ENCODE results near the gene S100A10. TPM values are rescaled to one million over a fixed set of nuclear protein-coding genes. Genes with fewer than 3 reads are reported as not detected.

The S100A10 gene
- total RNA-seq, 2 experiments from 2014 or later: 540 to 571 TPM

DNA sequence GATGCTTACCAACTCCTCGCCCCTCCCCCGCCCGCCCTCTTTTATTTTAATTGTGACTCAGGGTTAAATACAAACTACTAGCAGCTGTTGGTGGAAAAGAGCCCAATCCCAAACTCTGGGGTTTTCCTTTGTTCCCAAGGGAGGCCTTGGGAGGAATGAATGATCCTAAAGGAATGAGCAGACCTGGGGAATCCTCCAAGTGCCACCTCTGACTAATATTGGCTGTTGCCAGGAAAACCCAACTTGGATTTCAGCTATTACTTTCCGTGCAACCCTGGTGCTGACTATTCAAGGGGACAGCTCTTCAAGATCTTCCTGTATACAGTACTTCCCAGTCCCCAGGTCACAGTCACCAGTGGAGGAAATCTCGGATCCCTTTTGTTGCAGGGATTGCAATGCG, 1.3 kb upstream of the S100A10 start:
- Mint-ChIP-seq H3K27me3 (ENCODE audit: low read depth) (peaks cover 13% of the 10 kb centered on the region), H3K36me3 (ENCODE audit: low read depth) (peaks cover 30% of the 10 kb centered on the region), H3K4me1 (ENCODE audit: low read depth) (peaks cover 39% of the 10 kb centered on the region), H3K9me3 (ENCODE audit: insufficient read depth) (no peaks in the 10 kb centered on the region), H3K4me3 (peak overlapping the region; percentile 42), H3K27ac (peak overlapping the region; percentile 23)
- ChIA-PET CTCF (interaction anchor here (0.7 to 27.4 kb wide), 6 partner anchors 10 to 113 kb away, joined by 3 to 1011 read pairs (median 7); partner anchors contain the start of gene THEM4), POLR2A (no interaction called here)
- ATAC-seq (no peak), DNase-seq (no peak)

DNA sequence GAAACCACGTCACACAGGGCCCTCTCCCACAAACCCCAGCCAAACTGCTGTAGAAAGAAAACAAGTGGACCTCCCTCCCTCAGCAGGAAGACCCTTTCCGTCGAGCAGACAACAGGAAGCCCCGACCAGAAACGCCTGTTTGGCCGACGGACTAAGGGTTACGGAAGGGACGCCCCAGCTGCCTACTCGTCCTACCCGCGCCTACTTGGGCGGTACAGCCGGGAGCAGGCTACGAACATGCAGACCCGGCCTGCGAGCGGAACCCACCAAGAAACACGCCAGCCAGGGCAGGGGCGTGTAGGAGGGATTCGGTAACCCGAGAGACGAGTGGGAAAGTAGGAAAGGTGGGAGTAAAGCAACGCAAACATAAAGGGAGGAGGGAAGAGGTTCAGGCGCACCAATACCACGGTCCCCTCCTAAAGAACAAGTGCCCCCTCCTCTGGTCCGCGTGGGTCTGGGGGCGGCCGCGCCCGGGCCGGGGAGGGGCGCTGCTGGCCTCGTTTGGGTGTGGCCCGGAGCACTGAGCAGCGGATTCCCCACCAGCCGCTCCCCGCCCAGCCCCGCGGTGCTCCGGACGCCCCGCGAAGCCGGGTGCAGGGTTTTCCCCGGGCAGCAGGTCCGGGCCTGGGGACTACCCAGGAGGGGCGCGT, 450 bp downstream of the S100A10 start:
- Mint-ChIP-seq H3K36me3 (ENCODE audit: low read depth) (peaks cover 46% of the 10 kb centered on the region), H3K4me3 (peak overlapping the region; percentile 99), H3K27me3 (ENCODE audit: low read depth) (peaks cover 4% of the 10 kb centered on the region), H3K9me3 (ENCODE audit: insufficient read depth) (no peaks in the 10 kb centered on the region), H3K4me1 (ENCODE audit: low read depth) (peaks cover 56% of the 10 kb centered on the region), H3K27ac (peak overlapping the region; percentile 97)
- ChIA-PET POLR2A (interaction anchor here (1.0 to 1.6 kb wide), 3 partner anchors 8 to 88 kb away, joined by 3 to 6 read pairs (median 4); no protein-coding TSS in a partner anchor), CTCF (interaction anchor here (0.6 to 27.4 kb wide), 3 partner anchors 9 to 95 kb away, joined by 3 to 1011 read pairs (median 3); no protein-coding TSS in a partner anchor)
- DNase-seq (peak; percentile 61), ATAC-seq (peak; percentile 42)

DNA sequence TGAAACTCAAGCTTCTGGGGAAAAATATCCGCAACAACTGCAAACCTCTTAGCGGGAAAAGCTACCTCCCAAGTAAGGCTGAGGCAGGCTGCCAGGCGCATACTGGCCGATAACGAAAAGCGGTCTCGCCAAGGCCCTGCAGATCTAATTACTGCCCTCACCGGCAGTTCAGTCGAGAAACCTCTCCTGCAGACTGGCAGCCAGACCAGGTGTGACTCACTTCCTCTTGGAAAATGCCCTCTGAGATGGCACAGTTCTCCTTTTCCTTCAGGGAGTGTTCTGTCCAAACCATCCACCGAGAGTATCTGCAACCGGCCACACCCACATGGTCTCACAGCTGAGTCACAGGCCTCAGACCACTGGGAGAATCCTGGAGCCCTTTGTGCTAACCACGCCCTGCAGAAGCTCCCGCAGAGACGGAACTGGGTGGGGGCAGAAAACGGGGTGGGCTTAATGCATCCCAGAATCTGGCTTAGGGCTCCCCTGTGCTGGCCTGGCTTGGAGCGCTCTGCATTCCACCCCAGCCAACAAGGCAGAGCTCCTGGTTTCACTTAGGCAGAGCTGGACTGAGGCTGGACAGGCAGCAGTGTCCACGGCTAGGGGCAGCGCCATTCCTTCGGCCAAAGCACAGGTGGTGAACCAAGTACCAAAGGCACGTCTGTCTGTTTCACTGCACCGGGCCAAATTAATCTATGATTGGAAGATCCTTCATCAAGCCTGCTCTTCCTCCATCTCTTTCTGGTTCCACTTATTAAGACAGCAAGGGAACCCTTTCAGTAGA, 1.2 kb downstream of the S100A10 start:
- peak; percentile 51 for DNase-seq
- H3K4me3 Mint-ChIP-seq: peak overlapping the region; percentile 99
- H3K9me3 Mint-ChIP-seq (ENCODE audit: insufficient read depth): no peaks in the 10 kb centered on the region
- peak; percentile 4 for ATAC-seq
- POLR2A ChIA-PET: interaction anchor here (1.3 to 1.6 kb wide), 3 partner anchors 11 to 94 kb away, joined by 3 to 6 read pairs (median 4); no protein-coding TSS in a partner anchor
- H3K27ac Mint-ChIP-seq: peak overlapping the region; percentile 97
- peaks cover 62% of the 10 kb centered on the region for H3K4me1 Mint-ChIP-seq (ENCODE audit: low read depth)
- H3K36me3 Mint-ChIP-seq (ENCODE audit: low read depth): peaks cover 52% of the 10 kb centered on the region
- no peaks in the 10 kb centered on the region for H3K27me3 Mint-ChIP-seq (ENCODE audit: low read depth)
- CTCF ChIA-PET: interaction anchor here (0.6 to 27.4 kb wide), 4 partner anchors 9 to 466 kb away, joined by 3 to 1011 read pairs (median 7); no protein-coding TSS in a partner anchor

DNA sequence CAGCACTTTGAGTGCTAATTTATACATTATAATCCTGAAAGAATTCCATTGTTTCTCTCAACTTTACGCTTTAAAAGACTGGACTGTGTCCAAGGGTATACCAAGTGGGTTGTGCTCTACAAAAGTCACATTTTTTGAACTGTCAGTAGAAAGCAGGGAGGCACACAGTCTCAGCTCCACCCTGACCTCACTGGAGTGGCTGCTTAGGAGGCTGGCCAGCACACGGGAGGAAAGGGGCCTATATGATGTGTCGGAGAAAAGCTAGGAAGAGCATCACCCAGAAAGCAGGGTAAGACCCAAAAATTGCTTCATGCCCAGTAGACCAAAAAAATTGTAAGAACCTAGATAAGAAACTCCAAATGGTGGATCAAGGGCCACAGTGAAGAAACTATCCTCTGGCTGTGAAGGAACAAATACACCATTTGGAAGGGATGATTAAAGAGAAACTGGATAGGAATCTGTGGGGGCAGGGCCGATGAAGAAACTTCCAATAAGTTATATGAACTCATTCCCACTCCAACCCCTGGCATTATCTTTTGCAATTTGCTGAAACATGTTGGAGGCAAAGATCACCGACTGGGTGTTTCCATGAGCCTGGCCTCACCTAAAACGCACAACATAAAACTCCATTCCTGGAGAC, 1.9 kb downstream of the S100A10 start:
- ChIA-PET POLR2A (interaction anchor here (1.5 to 1.6 kb wide), 2 partner anchors 87 to 94 kb away, joined by 3 to 4 read pairs; no protein-coding TSS in a partner anchor), CTCF (interaction anchor here (0.6 to 27.4 kb wide), 6 partner anchors 10 to 467 kb away, joined by 3 to 1011 read pairs (median 4); no protein-coding TSS in a partner anchor)
- peak overlapping the region; percentile 99 for H3K4me3 Mint-ChIP-seq
- no peak for DNase-seq
- no peaks in the 10 kb centered on the region for H3K9me3 Mint-ChIP-seq (ENCODE audit: insufficient read depth)
- H3K36me3 Mint-ChIP-seq (ENCODE audit: low read depth): peaks cover 55% of the 10 kb centered on the region
- ATAC-seq: no peak
- peaks cover 64% of the 10 kb centered on the region for H3K4me1 Mint-ChIP-seq (ENCODE audit: low read depth)
- H3K27ac Mint-ChIP-seq: no peak overlapping the region
- H3K27me3 Mint-ChIP-seq (ENCODE audit: low read depth): no peaks in the 10 kb centered on the region

DNA sequence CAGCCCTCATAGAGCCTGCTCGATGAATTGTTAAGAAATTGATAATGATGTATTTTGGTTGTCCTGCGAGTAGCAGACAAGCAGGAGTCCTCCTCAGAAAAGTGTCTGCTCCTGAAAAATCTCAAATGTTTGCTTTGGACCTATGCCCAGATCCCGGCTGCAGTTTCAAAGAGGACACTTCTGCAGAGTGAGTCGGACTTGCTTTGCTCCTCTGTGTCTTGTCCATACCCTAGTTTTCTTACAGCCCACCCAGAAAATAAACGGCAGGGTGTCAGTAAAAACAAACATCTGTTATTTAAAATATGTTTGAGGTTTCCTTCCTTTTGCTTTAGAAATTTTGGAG, 2.8 kb downstream of the S100A10 start:
- Mint-ChIP-seq H3K27me3 (ENCODE audit: low read depth) (no peaks in the 10 kb centered on the region), H3K4me3 (peak overlapping the region; percentile 99), H3K9me3 (ENCODE audit: insufficient read depth) (no peaks in the 10 kb centered on the region), H3K4me1 (ENCODE audit: low read depth) (peaks cover 74% of the 10 kb centered on the region), H3K27ac (peak overlapping the region; percentile 16), H3K36me3 (ENCODE audit: low read depth) (peaks cover 64% of the 10 kb centered on the region)
- no peak for ATAC-seq
- no peak for DNase-seq
- CTCF ChIA-PET: interaction anchor here (1.1 to 28.9 kb wide), 5 partner anchors 1 to 57 kb away, joined by 3 to 1011 read pairs (median 11); partner anchors contain the start of gene S100A10
- POLR2A ChIA-PET: no interaction called here

DNA sequence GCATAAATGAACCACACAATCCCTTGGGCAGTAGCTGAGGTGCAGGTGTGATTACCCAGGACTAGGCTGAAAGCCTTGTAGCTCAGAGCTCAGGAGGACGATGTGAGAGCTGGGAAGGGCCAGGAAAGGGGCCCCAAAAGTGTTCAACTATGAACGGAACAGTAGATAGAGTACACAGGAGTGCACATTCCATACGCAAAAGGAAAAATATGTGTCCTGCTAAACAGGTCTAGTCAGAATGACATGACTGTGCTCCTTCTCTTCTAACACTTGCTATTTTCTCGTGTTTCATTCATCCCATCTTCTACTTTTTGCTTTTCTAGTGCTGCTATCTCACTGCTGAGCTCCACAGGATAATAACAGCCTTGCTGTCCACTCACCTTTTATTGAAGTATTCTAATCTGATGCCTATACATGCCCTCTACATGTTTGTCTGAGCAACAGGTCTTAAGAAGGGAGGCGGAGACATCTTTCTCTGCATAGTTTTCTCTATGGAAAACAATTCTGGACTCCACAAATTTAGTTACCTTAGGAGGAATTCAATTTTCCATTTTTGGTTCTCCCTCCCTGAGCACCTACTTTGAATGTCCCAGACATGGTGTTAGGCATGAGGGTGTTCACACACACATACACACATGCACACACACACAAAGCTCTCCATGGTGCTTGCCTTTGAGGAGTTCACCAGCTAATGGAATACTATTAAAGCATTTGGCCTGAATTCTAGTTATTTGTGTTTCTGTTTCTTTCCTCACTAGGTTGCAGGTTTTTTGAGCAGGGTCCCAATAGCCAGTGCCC, 3.4 kb downstream of the S100A10 start:
- Mint-ChIP-seq H3K36me3 (ENCODE audit: low read depth) (peaks cover 70% of the 10 kb centered on the region), H3K27ac (peak overlapping the region; percentile 35), H3K9me3 (ENCODE audit: insufficient read depth) (no peaks in the 10 kb centered on the region), H3K4me3 (peak overlapping the region; percentile 99), H3K27me3 (ENCODE audit: low read depth) (no peaks in the 10 kb centered on the region), H3K4me1 (ENCODE audit: low read depth) (peaks cover 78% of the 10 kb centered on the region)
- ChIA-PET CTCF (interaction anchor here (0.7 to 28.9 kb wide), 8 partner anchors 2 to 108 kb away, joined by 3 to 1011 read pairs (median 4); partner anchors contain the start of gene S100A10), POLR2A (no interaction called here)
- no peak for ATAC-seq
- no peak for DNase-seq

DNA sequence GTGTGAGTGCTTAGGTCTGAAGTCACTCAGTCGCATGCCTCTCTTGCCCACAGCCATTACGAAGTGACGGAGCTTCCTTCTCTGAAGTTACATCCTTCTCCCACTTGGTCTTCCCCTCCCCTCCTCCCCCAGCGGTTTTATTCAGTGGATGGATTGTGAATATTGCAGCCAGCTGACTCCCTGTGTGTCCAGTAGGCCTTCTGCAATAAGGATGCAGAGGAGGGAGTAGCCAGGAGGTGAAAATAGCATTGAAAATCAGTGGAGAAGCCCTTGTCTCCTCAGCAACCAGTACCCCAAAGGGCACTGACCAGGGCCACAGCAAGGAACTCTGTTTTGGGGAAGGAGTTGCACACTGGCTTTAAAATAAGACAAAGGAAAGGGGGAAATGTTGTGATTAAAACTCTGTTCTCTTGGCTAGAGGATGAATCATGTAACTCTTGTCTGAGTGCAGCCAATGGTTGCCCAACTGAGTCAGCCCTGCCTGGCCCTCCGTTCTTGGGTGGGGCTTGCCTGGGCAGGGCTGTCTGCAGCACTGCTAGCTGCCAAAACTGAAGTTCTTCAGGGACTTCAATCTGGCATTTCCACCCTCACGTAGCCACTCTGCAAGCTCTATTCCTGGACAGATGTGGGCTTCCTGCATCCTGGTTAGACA, 4.3 kb downstream of the S100A10 start:
- Mint-ChIP-seq H3K36me3 (ENCODE audit: low read depth) (peaks cover 79% of the 10 kb centered on the region), H3K27me3 (ENCODE audit: low read depth) (no peaks in the 10 kb centered on the region), H3K4me1 (ENCODE audit: low read depth) (peaks cover 80% of the 10 kb centered on the region), H3K9me3 (ENCODE audit: insufficient read depth) (no peaks in the 10 kb centered on the region), H3K4me3 (peak overlapping the region; percentile 17), H3K27ac (peak overlapping the region; percentile 67)
- ChIA-PET POLR2A (no interaction called here), CTCF (interaction anchor here (1.2 to 28.9 kb wide), 5 partner anchors 3 to 107 kb away, joined by 3 to 1011 read pairs (median 8); partner anchors contain the start of gene S100A10)
- DNase-seq (peak; percentile 44), ATAC-seq (no peak)

DNA sequence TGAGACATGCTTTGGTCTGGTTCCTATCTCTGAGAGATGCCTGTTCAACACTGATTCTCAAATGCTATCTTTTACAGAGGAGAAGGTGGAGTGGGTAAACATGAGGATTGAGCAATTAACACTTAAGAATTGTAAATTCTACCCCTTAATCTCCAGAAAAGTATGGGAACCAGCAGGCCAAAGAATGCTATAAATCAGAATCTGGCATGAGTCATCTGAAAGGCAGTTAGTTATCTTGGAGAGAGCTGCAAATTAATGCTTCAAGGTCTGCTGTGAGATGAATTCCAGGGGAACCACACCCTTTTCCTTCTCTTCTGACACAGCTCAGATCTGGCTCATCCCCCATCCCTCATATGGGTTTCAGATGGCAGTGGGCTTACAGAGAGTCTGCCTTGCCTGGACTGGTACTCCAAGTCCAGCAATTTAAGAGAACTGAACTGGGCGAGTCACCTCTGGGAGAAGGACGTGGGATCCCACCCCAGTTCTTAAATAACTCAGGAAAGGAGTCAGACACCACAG, 5.2 kb downstream of the S100A10 start:
- CTCF ChIA-PET: interaction anchor here (0.9 to 28.9 kb wide), 5 partner anchors 3 to 79 kb away, joined by 3 to 1011 read pairs (median 8); partner anchors contain the start of genes S100A10 and THEM4
- POLR2A ChIA-PET: no interaction called here
- Mint-ChIP-seq H3K9me3 (ENCODE audit: insufficient read depth) (no peaks in the 10 kb centered on the region), H3K36me3 (ENCODE audit: low read depth) (peaks cover 88% of the 10 kb centered on the region), H3K4me1 (ENCODE audit: low read depth) (peaks cover 86% of the 10 kb centered on the region), H3K27me3 (ENCODE audit: low read depth) (no peaks in the 10 kb centered on the region), H3K4me3 (no peak overlapping the region), H3K27ac (no peak overlapping the region)
- ATAC-seq (no peak), DNase-seq (no peak)

DNA sequence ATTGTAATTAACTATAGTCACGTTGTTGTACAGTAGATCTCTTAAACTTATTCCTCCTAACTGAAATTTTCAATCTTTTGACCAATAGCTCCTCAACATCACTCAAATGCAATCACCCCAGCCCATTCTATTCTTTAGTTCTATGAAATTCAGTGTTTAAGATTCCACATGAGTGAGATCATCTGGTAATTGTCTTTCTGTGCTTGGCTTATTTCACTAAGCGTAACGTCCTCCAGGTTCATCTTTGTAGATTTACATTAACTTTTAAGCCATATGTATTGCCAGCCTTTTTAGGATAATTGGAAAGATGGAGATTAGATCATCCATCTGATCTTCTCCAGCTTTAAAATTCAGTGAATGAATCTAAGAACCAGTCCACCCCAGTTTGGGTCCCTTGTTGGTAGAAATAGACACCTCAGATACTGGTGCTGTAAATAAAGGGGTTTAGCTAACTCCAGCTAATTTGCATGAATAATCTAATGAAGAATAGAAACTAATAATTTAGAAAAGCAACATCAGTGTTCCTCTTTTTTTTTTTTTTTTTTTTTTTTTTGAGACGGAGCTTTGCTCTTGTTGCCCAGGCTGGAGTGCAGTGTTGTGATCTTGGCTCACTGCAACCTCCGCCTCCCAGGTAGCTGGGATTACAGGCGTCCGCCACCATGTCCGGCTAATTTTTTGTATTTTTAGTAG, 7.0 kb downstream of the S100A10 start:
- ATAC-seq (no peak), DNase-seq (no peak)
- Mint-ChIP-seq H3K27me3 (ENCODE audit: low read depth) (no peaks in the 10 kb centered on the region), H3K27ac (peak overlapping the region; percentile 50), H3K9me3 (ENCODE audit: insufficient read depth) (no peaks in the 10 kb centered on the region), H3K4me3 (no peak overlapping the region), H3K4me1 (ENCODE audit: low read depth) (peaks cover 87% of the 10 kb centered on the region), H3K36me3 (ENCODE audit: low read depth) (peaks cover 88% of the 10 kb centered on the region)
- CTCF ChIA-PET: interaction anchor here (1.3 to 28.9 kb wide), 4 partner anchors 5 to 95 kb away, joined by 3 to 1011 read pairs (median 508); partner anchors contain the start of gene S100A10
- POLR2A ChIA-PET: interaction anchor here (0.8 kb wide), 1 partner anchor 16 kb away, joined by 3 read pairs; no protein-coding TSS in a partner anchor

DNA sequence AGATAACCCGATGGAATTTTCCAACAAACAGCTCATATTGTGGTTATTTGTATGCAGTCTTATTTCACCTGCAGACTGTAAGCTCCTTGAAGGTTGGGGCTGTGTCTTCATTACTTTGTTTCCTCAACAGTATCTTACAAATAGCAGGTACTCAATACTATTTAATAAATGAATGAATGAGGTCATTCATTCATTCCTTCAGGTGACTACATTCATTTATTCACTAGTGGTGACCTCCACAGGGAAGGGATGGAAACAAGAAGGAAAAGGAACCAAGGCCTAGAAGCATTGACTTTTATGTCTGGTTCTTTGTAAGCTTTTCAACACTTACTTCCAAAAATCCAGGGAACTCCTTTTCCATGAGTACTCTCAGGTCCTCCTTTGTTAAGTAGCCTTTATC, 7.9 kb downstream of the S100A10 start:
- Mint-ChIP-seq H3K27ac (peak overlapping the region; percentile 85), H3K27me3 (ENCODE audit: low read depth) (no peaks in the 10 kb centered on the region), H3K9me3 (ENCODE audit: insufficient read depth) (no peaks in the 10 kb centered on the region), H3K4me3 (no peak overlapping the region), H3K36me3 (ENCODE audit: low read depth) (peaks cover 92% of the 10 kb centered on the region), H3K4me1 (ENCODE audit: low read depth) (peaks cover 79% of the 10 kb centered on the region)
- ChIA-PET CTCF (interaction anchor here (1.3 to 28.9 kb wide), 4 partner anchors 6 to 95 kb away, joined by 3 to 1011 read pairs (median 508); partner anchors contain the start of gene S100A10), POLR2A (no interaction called here)
- ATAC-seq (no peak), DNase-seq (no peak)

Measured in activated CD8-positive, alpha-beta T cell treated with anti-CD3 and anti-CD28 coated beads, Interleukin-2, amount 10 ng/mL, durations not matched to agents 7 days and 5 days (primary cell).